Osteocyte (in vitro differentiated cells): Measurements from ENCODE around the gene SUMO3. TPM values are rescaled to one million over a fixed set of nuclear protein-coding genes. Genes with fewer than 3 reads are reported as not detected.

ENCODE experiments used
- DNase-seq: peaks from one replicate; pipeline ENCODE4 v3.0.0; 2021; ENCODE audit warnings: mixed read lengths; ENCODE audit not compliant: unreplicated experiment; ENCODE audit errors: extremely low spot score
- H3K27ac Mint-ChIP-seq: one replicate; pipeline ENCODE4 v1.8.0; 2021; ENCODE audit warnings: mild to moderate bottlenecking, mixed read lengths; ENCODE audit not compliant: unreplicated experiment
- H3K27me3 Mint-ChIP-seq: one replicate; pipeline ENCODE4 v1.8.0; 2021; ENCODE audit warnings: mixed read lengths; ENCODE audit not compliant: unreplicated experiment
- H3K36me3 Mint-ChIP-seq: one replicate; pipeline ENCODE4 v1.8.0; 2021; ENCODE audit warnings: mixed read lengths; ENCODE audit not compliant: unreplicated experiment
- H3K4me1 Mint-ChIP-seq: one replicate; pipeline ENCODE4 v1.8.0; 2021; ENCODE audit warnings: mixed read lengths; ENCODE audit not compliant: unreplicated experiment
- H3K4me3 Mint-ChIP-seq: one replicate; pipeline ENCODE4 v1.8.0; 2021; ENCODE audit warnings: mild to moderate bottlenecking, moderate library complexity, mixed read lengths; ENCODE audit not compliant: unreplicated experiment
- H3K9me3 Mint-ChIP-seq: one replicate; pipeline ENCODE4 v1.8.0; 2021; ENCODE audit warnings: mixed read lengths; ENCODE audit not compliant: unreplicated experiment
- total RNA-seq: library from RNA; stranded (reverse); gene quantifications from 2 replicates; pipeline ENCODE4 v1.2.1, GENCODE V29; 2021
- TF ChIP-seq, protein P1 (sequence below): fragments of 200-600 bp; sonication (generic); IDR thresholded peaks from 2 replicates; pipeline ENCODE4 v1.5.0; 2021; ENCODE audit warnings: antibody characterized with exemption, mild to moderate bottlenecking, moderate library complexity

Gene SUMO3
- total RNA-seq, 1 donor from 2014 or later = 69.6 TPM

DNA sequence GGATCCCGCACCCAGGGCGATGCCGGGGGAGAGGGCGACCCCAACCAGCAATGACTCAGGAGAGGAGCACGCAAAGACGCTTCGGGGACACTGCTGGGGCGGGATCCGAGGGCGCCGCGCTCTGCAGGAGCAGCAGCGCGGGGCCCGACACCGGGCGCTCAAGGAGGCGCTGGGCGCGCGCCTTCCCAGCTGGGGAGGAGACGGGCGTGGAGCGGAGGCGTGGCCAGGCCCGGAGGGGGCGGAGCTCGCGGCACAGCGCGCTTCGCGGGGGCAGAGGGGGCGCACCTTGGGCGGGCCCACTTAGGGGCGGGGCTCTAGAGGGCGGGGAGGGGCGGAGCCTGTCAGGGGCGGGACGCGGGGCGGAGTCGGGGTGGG lies 369 bp downstream of the SUMO3 start:
- Mint-ChIP-seq H3K27ac (peak overlapping the region; percentile 27), H3K4me1 (peaks cover 35% of the 10 kb centered on the region), H3K36me3 (peaks cover 5% of the 10 kb centered on the region), H3K27me3 (no peaks in the 10 kb centered on the region), H3K9me3 (peaks cover 15% of the 10 kb centered on the region), H3K4me3 (peak overlapping the region; percentile 66)
- peak; percentile 94 for DNase-seq
- TF ChIP-seq, protein P1, sequence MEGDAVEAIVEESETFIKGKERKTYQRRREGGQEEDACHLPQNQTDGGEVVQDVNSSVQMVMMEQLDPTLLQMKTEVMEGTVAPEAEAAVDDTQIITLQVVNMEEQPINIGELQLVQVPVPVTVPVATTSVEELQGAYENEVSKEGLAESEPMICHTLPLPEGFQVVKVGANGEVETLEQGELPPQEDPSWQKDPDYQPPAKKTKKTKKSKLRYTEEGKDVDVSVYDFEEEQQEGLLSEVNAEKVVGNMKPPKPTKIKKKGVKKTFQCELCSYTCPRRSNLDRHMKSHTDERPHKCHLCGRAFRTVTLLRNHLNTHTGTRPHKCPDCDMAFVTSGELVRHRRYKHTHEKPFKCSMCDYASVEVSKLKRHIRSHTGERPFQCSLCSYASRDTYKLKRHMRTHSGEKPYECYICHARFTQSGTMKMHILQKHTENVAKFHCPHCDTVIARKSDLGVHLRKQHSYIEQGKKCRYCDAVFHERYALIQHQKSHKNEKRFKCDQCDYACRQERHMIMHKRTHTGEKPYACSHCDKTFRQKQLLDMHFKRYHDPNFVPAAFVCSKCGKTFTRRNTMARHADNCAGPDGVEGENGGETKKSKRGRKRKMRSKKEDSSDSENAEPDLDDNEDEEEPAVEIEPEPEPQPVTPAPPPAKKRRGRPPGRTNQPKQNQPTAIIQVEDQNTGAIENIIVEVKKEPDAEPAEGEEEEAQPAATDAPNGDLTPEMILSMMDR = no peak

DNA sequence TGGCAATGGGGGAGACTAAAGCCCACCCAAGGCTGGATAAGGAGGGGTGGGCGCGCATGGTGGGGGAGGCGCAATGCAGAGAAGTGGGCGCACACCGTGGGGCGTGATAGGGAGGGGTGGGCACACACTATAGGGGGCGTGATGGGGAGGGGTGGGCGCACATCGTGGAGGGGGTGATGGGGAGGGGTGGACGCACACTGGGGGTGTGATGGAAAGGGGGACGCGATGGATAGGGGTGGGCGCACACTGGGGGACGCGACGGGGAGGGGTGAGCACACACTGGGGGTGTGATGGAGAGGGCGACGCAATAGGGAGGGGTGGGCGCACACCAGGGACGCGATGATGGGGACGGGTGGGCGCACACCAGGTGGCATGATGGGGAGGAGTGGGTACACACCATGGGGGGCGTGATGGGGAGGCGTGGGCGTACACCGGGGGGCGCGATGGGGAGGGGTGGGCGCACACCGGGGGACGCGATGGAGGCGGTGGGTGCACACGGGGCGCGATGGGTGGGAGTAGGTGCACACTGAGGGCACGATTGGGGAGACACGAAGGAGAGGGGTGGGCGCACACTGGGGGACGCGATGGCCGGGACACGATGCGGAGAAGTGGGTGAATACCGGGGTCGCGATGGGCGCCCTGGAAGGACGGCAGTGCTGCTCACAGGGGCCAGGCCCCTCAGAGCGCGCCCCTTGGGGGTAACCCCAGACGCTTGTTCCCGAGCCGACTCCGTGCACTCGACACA lies 929 bp downstream of the SUMO3 start:
- Mint-ChIP-seq H3K9me3 (peaks cover 10% of the 10 kb centered on the region), H3K4me1 (peaks cover 35% of the 10 kb centered on the region), H3K4me3 (peak overlapping the region; percentile 72), H3K27me3 (no peaks in the 10 kb centered on the region), H3K27ac (peak overlapping the region; percentile 85), H3K36me3 (peaks cover 6% of the 10 kb centered on the region)
- TF ChIP-seq, protein P1 = no peak
- DNase-seq = no peak

DNA sequence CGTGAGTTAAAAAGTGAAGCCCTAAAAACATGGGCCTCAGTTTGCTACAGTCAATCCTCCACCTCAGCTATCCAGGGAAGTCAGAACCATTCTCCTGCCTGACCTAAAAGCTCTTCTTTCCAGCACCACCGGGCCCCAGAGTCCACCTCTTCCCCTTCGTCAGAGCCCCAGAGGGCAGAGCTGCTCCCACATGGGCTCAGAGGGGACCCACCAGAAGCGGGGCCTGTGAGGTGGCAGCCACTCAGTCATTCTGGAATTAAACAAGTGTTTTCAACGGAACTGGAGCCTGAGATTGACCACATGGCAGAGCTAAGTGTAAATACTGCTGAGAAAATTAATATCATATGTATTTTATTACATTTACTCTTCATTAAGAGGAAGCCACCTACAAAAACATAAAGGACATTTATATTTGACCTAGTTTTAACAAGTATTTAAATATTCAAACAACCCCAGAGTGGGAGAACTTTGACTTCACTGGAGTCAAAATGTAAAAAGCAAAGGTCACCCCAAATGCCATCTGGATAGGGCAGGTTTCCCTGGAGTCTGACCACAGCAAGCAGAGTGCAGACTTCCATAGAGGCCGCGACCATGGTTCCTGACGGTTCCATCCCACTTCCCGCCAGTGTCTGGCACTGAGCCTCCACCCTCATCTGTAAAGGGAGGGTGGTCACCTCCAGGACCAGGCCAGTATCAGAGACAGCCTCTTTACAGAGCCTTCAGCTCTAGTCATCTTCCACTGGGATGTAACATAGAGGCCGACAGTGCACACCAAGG lies 1.8 kb downstream of the SUMO3 start:
- DNase-seq = no peak
- Mint-ChIP-seq H3K9me3 (peaks cover 7% of the 10 kb centered on the region), H3K4me1 (peaks cover 35% of the 10 kb centered on the region), H3K27ac (peak overlapping the region; percentile 85), H3K36me3 (peaks cover 11% of the 10 kb centered on the region), H3K4me3 (peak overlapping the region; percentile 72), H3K27me3 (no peaks in the 10 kb centered on the region)
- TF ChIP-seq, protein P1 = no peak

DNA sequence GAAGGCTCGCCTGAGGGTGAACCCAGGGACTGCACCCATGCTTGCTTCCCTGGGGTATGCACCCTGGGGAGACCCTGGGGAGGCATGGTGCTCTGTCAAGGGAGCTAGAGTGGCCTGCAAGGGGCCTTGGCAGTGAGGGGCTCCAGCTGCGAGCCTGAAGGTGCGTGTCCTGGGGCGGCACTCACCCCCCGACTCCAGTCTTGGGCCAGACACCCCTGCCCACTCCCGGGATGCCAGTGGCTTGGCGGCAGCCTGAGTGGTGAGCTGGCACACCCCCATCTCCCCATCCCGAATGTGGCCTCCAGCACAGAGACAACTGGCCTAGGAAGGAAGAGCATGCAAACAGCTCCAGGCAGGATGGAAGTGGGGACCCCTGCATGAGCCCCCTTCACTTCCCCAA lies 2.6 kb downstream of the SUMO3 start:
- Mint-ChIP-seq H3K4me3 (no peak overlapping the region), H3K36me3 (peaks cover 13% of the 10 kb centered on the region), H3K27me3 (no peaks in the 10 kb centered on the region), H3K27ac (peak overlapping the region; percentile 74), H3K4me1 (peaks cover 33% of the 10 kb centered on the region), H3K9me3 (peaks cover 7% of the 10 kb centered on the region)
- no peak for DNase-seq
- TF ChIP-seq, protein P1 = no peak

DNA sequence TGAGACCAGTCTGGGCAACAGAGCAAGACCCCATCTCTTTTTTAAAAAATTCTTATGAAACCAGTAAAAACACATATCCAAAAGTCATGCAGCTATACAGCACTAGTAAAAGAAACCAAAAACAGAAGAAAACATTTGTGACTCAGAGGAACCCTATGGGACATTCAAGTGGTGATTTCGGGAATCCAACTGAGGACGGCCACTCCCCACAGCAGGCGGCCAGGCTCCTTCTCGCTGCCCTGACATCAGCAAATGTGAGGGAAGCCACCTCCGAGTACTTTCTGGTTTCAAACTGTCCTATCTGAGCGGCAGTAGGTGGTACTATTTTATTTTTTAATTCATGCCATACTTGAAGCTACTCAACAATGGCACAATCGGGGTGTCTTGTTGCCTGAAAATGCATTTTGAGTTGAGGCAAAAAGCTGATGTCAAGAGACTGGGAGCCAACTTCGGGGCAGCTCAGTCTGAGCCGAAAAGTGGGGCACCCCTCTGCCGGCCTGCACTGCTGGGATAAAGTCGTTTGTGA lies 3.3 kb downstream of the SUMO3 start:
- Mint-ChIP-seq H3K27ac (peak overlapping the region; percentile 74), H3K4me3 (no peak overlapping the region), H3K9me3 (peaks cover 2% of the 10 kb centered on the region), H3K36me3 (peaks cover 13% of the 10 kb centered on the region), H3K4me1 (peaks cover 29% of the 10 kb centered on the region), H3K27me3 (no peaks in the 10 kb centered on the region)
- no peak for DNase-seq
- TF ChIP-seq, protein P1 = no peak
